GM12878 (cell line): Measurements from ENCODE around the gene FNDC3B. TPM values are rescaled to one million over a fixed set of nuclear protein-coding genes. Genes with fewer than 3 reads are reported as not detected.

Experiments
- ATAC-seq: fragments of 200-7000 bp; cut with Tn5 transposase; 3 replicates; pipeline ENCODE4 v1.9.1; 2020; ENCODE audit warnings: mild to moderate bottlenecking, moderate library complexity
- BruUV-seq: library from RNA; stranded (reverse); fragments of 400-500 nt; replicated peaks from 2 replicates; lab custom pipeline; 2021; lab: Mats Ljungman, UMichigan
- CTCF ChIA-PET: fragments of 300-600 bp; sonication (Branson Sonifier 250); formaldehyde crosslinking; extraction: SDS; loops from one replicate; lab custom pipeline; 2021; ENCODE audit warnings: inconsistent platforms; lab: Yijun Ruan, JAX
- POLR2A ChIA-PET: fragments of 350-600 bp; formaldehyde crosslinking; extraction: SDS; loops from one replicate; lab custom pipeline; 2021; ENCODE audit warnings: inconsistent platforms; lab: Charles Lee
- RAD21 ChIA-PET: fragments of 300-600 bp; sonication (Branson Sonifier 250); formaldehyde crosslinking; loops from one replicate; lab custom pipeline; 2023; ENCODE audit warnings: antibody characterized with exemption; ENCODE audit not compliant: unreplicated experiment; lab: Charles Lee
- SMC1A ChIA-PET: fragments of 300-600 bp; sonication (Branson Sonifier 250); formaldehyde crosslinking; loops from one replicate; lab custom pipeline; 2023; ENCODE audit not compliant: unreplicated experiment, uncharacterized antibody; lab: Charles Lee
- DNase-seq: peaks from one replicate; pipeline ENCODE4 v3.0.0-alpha.2; 2011; ENCODE audit warnings: low read depth, low spot score
- FAIRE-seq: peaks from 3 replicates; lab custom pipeline; 2011; peaks lifted over from hg19 to GRCh38; lab: Jason Lieb, UNC
- H2AFZ ChIP-seq: 2 replicates; pipeline ENCODE4 v1.6.0; 2011; ENCODE audit warnings: low read depth, low read length, control low read depth; ENCODE audit not compliant: control insufficient read depth
- H3K27ac ChIP-seq: 2 replicates; pipeline ENCODE4 v1.5.1; 2011; ENCODE audit warnings: control low read depth; ENCODE audit not compliant: control insufficient read depth, insufficient read depth
- H3K27me3 ChIP-seq, 2 experiments: replicated peaks in 1 of 2; 2 replicates each; pipeline versions ENCODE4 v1.6.0 to v1.6.1; 2011; ENCODE audit warnings: low read length in 1 of 2; ENCODE audit not compliant: control insufficient read depth in 2 of 2, insufficient read depth in 2 of 2
- H3K36me3 ChIP-seq, 2 experiments: 2 replicates each; pipeline ENCODE4 v1.5.1; 2011; ENCODE audit warnings: low read length in 1 of 2; ENCODE audit not compliant: control insufficient read depth in 2 of 2, insufficient read depth in 2 of 2
- H3K4me1 ChIP-seq: 2 replicates; pipeline ENCODE4 v1.6.1; 2011; ENCODE audit warnings: mild to moderate bottlenecking, low read length, moderate library complexity, mixed read lengths; ENCODE audit not compliant: control insufficient read depth, insufficient read depth
- H3K4me2 ChIP-seq: 2 replicates; pipeline ENCODE4 v1.6.0; 2011; ENCODE audit warnings: control low read depth; ENCODE audit not compliant: control insufficient read depth, insufficient read depth
- H3K4me3 ChIP-seq: fragments of 200-600 bp; sonication (generic); 2 replicates; pipeline ENCODE4 v1.5.1; 2016
- H3K79me2 ChIP-seq: 2 replicates; pipeline ENCODE4 v1.6.0; 2011; ENCODE audit warnings: low read length; ENCODE audit not compliant: control insufficient read depth, insufficient read depth
- H3K9ac ChIP-seq: 2 replicates; pipeline ENCODE4 v1.8.0; 2011; ENCODE audit warnings: low read length, control low read depth, mixed read lengths; ENCODE audit not compliant: control insufficient read depth, insufficient read depth
- H3K9me3 ChIP-seq: replicated peaks from 3 replicates; pipeline ENCODE4 v1.5.1; 2011; ENCODE audit warnings: mild to moderate bottlenecking, low read length; ENCODE audit not compliant: control insufficient read depth, insufficient read depth
- H4K20me1 ChIP-seq: 2 replicates; pipeline ENCODE4 v1.6.0; 2011; ENCODE audit not compliant: control insufficient read depth, insufficient read depth
- KAT2A ChIP-seq: conservative IDR thresholded peaks from 2 replicates; pipeline ENCODE4 v1.6.1; 2011; ENCODE audit warnings: low read depth, low read length; ENCODE audit not compliant: control insufficient read depth
- PAX5 ChIP-seq: IDR thresholded peaks from 2 replicates; pipeline ENCODE4 v1.6.1; 2011; ENCODE audit warnings: low read depth, low read length, borderline replicate concordance
- WGBS: methylation state at CpG from one replicate; pipeline ENCODE4 v1.1.6; 2016; ENCODE audit warnings: low lambda C conversion rate; ENCODE audit not compliant: insufficient replicate concordance, insufficient coverage; ENCODE audit errors: missing lambda C conversion rate; 5-methylcytosine and 5-hydroxymethylcytosine counted together
- in situ Hi-C: fragments of 300-500 bp; cut with MboI; formaldehyde crosslinking; loops from 9 replicates; pipeline ENCODE4 v1.14.3; 2018; ENCODE audit warnings: mixed read lengths
- intact Hi-C: fragments of 100-400 bp; cut with micrococcal nuclease; formaldehyde crosslinking; loops from one replicate; pipeline ENCODE4 v1.14.2; 2022; ENCODE audit not compliant: unreplicated experiment
- polyA plus RNA-seq, 11 experiments: library from polyadenylated mRNA; depleted of rRNA in 4 of 11; unstranded in 6 of 11; stranded (reverse) in 5 of 11; fragments of >200 nt; fragmentation: Nextera tagmentation in 4 of 11; fragmentation: Illumina TruSeq in 1 of 11; extraction: Ambion mirVana in 4 of 11; extraction: Trizol in 1 of 11; gene quantifications; 1 replicate in 1 of 11; 2 replicates in 10 of 11; pipeline versions ENCODE4 v1.2.1 to v1.2.3, GENCODE V29; 2011 to 2016; ENCODE audit warnings: inconsistent platforms in 2 of 11, missing spikeins in 2 of 11, low read depth in 1 of 11
- total RNA-seq, 4 experiments: library from RNA; depleted of rRNA in 3 of 4; stranded (reverse); fragments of >200 nt in 3 of 4; fragmentation: Illumina TruSeq in 1 of 4; extraction: Trizol in 1 of 4; gene quantifications; 2 replicates each; pipeline versions ENCODE4 v1.2.1 to v1.2.3, GENCODE V29; 2013 to 2021
- TF ChIP-seq, protein P1 (sequence below): fragments of 450-650 bp; IDR thresholded peaks from 2 replicates; pipeline ENCODE4 v1.6.1; 2016; ENCODE audit warnings: mild to moderate bottlenecking
- TF ChIP-seq, protein P2 (sequence below): fragments of 450-650 bp; IDR thresholded peaks from 2 replicates; pipeline ENCODE4 v1.6.1; 2014; ENCODE audit warnings: mild to moderate bottlenecking

Gene FNDC3B
- total and polyA plus RNA-seq, 10 of the 15 experiments (the other 5 are each of a cell fraction or from before 2014, with no cell fraction given): 7.9 to 35.0 (median 18.5) TPM

DNA sequence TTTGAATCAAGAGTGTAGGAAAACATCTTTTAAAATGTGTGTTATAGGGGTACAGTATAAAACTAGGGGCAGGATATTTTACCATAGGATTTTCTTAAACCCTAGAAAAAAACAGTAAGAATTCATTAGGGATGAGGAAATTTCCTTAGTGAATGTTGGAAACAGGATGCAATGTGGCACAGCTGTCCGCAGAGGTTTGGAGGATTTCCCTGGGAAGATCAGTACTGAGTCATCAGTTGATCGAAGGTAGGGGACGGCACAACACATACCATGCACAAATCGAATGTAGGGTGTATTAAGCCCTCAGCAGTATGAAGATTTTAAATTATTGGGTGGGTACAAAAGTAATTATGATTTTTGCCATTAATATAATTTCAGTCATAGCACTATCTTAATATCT lies 49.9 kb downstream of the FNDC3B start:
- ChIA-PET RAD21 (interaction anchor here (1.0 to 2.6 kb wide), 5 partner anchors 13 to 53 kb away, joined by 3 to 11 read pairs (median 4); no protein-coding TSS in a partner anchor), CTCF (interaction anchor here (0.7 to 3.6 kb wide), 6 partner anchors 8 to 60 kb away, joined by 3 to 16 read pairs (median 4); no protein-coding TSS in a partner anchor), POLR2A (no interaction called here), SMC1A (interaction anchor here (0.8 to 15.1 kb wide), 6 partner anchors 9 to 243 kb away, joined by 3 to 169 read pairs (median 3); no protein-coding TSS in a partner anchor)
- BruUV-seq: no TSS peak
- Histone ChIP-seq H4K20me1 (no peaks in the 10 kb centered on the region), H3K4me3 (no peak overlapping the region), H3K27me3 (no peaks in the 10 kb centered on the region), H3K79me2 (peaks cover 43% of the 10 kb centered on the region), H2AFZ (no peak overlapping the region), H3K4me1 (peaks cover 19% of the 10 kb centered on the region), H3K4me2 (no peak overlapping the region), H3K9me3 (no peaks in the 10 kb centered on the region), H3K36me3 (no peaks in the 10 kb centered on the region; a peak in 3 of 4 replicates), H3K9ac (no peak overlapping the region), H3K27ac (no peak overlapping the region)
- no peak for FAIRE-seq
- 86% methylated on average over 4 of the region's 4 CpGs for WGBS
- in situ Hi-C loops: no loop called here
- ATAC-seq: no peak
- intact Hi-C loops: no loop called here
- TF ChIP-seq KAT2A: no peak
- TF ChIP-seq, protein P1, sequence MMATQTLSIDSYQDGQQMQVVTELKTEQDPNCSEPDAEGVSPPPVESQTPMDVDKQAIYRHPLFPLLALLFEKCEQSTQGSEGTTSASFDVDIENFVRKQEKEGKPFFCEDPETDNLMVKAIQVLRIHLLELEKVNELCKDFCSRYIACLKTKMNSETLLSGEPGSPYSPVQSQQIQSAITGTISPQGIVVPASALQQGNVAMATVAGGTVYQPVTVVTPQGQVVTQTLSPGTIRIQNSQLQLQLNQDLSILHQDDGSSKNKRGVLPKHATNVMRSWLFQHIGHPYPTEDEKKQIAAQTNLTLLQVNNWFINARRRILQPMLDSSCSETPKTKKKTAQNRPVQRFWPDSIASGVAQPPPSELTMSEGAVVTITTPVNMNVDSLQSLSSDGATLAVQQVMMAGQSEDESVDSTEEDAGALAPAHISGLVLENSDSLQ: no peak
- TF ChIP-seq, protein P2, sequence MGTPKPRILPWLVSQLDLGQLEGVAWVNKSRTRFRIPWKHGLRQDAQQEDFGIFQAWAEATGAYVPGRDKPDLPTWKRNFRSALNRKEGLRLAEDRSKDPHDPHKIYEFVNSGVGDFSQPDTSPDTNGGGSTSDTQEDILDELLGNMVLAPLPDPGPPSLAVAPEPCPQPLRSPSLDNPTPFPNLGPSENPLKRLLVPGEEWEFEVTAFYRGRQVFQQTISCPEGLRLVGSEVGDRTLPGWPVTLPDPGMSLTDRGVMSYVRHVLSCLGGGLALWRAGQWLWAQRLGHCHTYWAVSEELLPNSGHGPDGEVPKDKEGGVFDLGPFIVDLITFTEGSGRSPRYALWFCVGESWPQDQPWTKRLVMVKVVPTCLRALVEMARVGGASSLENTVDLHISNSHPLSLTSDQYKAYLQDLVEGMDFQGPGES: no peak
- no peak for TF ChIP-seq PAX5
- no peak for DNase-seq
